Regular cardiac myocyte (primary cell): ENCODE data around the gene PDE6B. TPM values are rescaled to one million over a fixed set of nuclear protein-coding genes. Genes with fewer than 3 reads are reported as not detected.

Experiments used
- total RNA-seq: library from RNA; depleted of rRNA; stranded (reverse); fragments of >200 nt; gene quantifications from 2 replicates; pipeline ENCODE4 v1.2.3, GENCODE V29; 2014

Gene PDE6B
- total RNA-seq, result 0.19 TPM in 1 of 2 replicates, not detected in the other

DNA sequence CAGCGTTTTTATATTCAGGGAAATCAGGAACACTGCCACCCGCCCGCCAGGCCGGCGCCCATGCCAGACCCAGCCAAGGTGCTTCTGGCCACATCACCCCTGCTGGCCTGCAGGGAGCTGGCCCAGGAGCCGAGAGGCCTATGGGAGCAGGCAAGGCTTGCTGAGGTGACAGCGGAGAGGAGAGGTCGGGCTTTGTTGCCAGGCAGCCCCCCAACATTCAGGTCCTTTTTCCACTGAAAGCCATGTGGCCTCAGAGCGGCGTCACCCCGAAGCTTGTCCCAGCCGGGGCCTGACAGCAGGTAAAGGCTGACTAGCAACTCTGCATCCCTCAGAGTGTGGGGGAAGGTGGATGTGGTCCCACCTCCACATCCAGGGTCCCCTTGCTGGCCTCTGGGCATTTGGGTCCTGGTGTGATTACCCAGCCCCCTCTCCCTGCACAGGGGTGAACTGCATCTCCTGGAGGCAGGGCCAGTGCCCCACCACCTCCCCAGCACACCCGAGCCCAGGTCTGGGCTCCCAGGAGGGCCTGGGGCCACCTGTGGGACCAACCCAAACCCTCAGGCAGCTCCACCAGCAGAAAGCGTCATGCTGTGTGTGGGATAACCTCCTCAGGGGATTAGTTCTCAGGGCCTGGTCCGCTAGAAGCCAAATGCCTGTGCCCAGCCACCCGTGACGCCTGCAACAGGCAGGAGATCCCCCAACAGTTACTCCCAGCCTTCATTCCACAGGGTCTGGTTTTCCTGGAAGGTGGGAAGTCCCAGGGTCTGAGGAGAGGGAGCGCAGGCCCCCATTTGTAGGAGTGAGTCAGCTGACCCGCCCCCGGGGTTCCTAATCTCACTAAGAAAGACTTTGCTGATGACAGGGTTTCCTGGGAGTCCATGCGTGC is at the start of gene PDE6B:
Gene PDE6B (plus strand): TSS at position 869 of the 886 bp plus-strand sequence. CDS start 54 bp downstream, outside the sequence.

DNA sequence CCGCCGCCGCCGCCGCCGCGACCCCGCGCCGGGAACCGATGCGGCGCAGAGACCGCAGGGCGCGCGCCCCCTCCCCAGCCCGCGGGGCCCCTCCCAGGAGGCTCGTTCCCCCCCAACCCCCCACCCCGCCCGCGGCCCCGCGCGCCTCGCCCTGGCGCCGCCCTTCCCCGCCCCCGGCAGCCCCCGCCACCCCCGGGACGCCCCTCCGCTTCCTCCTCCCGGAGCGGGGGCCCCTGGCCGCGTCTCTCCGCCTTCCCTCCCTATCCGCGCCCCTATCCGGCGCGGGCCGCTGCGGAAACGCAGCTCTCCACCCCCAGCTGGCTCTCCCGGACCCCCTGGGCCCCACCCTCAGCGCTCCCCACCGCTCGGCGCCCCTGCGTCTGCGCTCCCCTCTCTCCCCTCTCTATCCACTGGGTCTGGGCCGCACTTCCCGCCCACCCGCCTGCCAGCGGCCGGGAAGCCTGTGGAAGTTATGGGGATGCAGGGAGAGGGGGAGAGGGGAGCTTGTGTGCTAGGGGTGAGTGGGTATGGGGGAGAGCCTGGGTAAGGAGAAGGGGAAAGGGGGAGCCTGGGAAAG is 49.0 kb upstream of the PDE6B start, which contains the start of gene TMEM271:
Gene TMEM271 (minus strand): TSS at position 51 of the 577 bp plus-strand sequence. CDS start 233 bp downstream, outside the sequence.

DNA sequence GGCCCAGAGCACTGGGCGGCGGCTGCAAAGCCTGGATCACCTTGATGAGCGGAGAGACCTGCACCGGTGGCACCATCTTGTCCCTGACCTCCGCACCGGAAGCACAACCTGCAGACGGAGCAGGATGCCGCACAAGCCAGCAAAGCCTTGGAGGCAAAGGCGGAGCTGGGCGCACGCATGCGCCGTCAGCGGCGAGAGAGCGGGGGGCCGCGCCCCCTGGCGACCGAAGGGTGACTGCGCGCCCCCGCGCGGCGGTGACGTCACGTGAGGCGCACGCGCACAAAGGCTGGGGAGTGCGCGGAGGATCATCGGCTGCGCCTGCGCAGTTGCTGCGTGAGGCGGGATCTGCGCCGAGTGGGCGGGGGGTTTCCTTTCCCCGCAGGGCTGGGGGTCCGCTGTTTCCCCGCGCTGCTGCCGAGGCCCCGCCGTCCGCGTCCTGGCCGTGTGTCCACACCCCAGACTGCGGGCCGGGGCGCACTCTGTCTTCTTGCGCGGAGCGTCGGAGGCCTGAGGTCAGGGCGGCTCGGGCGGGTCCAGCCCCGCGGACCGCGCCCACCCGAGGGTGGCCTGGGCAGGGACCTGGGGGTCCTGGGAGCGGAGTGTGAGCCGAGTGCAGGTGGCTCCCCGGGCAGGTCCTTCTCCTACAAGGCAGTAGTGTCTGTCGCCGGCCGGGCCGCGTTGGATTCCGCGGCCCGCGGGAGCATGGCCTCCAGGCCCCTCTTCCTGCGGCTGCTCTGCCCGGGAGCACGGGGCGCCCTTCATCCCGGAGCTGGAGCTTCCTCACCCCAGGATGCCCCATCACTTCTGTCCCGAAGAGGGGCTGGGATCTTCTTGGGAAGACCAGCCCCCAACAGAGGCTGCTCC is 49.0 kb downstream of the PDE6B start, which contains the start of the genes ATP5ME and MYL5:
Gene ATP5ME (minus strand): TSS at position 105 of the 864 bp plus-strand sequence. CDS start 29 bp downstream, at position 76.
Gene MYL5 (plus strand): TSS at position 371 of the 864 bp plus-strand sequence. CDS start 3,485 bp downstream, outside the sequence.

DNA sequence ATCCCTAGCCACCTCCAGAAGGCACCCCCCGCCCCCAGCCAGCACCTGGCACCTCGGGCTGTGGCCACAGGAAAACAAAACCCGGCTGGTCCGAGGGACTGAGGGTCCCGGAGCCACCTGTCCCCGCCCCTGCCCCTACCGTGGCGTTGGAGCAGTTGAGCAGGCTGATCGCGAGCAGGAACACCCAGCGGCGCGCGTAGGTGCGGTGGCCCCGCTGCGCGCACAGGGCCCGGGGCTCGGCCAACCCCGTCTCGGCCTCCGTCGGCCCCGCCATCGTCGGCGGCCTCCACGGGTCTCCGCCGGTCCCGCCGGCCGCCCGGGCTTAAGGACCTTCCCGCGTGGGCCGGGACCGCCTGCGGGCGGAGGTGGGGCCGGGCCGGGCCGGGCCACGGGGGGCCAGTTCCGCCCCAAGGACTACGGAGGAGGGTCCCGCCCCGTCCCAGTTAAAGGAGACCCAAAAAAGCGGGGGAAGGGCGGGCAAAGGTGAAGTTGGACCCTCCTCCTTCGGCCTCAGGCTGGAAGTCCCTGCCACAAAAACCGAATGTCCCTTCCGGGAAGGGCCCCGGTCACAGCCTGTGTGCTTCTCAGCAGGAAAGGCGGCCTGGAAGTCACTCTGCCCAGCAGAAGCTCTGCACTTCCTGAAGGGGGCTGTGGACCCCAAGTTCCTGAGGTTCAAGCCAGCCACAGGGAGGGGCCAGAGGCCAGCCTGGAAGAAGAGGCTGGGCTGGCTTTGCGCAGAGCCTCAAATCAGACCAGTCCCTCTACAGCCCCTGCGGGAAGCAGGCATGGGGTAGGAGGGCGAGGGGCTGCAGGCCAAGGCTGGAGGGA is 63.7 kb downstream of the PDE6B start, which contains the start of gene SLC49A3:
Gene SLC49A3 (minus strand): TSS at position 298 of the 828 bp plus-strand sequence. CDS start 24 bp downstream, at position 274.

DNA sequence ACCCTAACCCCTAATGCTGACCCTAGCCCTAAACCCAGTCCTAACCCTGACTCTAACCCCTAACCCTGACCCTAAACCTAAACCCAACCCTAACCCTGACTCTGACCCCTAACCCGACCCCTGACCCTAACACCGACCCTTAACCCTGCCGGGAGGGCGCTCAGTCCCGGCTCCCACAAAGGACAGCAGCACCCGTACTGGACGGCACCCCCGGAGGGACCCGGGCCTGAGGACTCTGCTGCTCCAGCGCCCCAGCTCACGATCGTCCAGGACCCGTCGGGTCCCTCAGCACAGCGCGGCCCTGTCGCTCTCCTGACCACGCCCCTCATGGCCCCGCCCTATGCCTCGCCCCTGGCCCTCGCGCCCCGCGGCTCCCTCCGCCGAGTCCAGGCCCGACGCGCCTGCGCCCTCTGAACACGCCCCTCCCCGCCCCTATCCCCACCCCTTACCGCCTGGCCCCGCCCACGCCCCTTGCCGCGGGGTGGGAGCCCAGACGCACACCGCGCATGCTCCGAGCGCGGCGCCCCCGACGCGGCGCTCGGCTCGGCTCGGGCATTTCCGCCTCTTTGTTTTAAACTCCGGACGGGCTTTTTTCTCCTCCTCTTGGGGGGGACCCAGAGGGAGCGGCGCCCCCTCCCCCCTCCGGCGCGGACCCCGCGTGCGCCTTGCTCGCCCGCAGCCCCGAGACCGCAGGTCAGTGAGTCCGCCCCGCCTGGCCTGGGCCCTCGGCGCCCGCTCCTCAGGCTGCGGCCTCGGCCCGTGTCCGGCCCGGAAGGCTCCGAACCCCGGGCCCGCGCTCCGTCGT is 80.1 kb downstream of the PDE6B start, which contains the start of gene PCGF3:
Gene PCGF3 (plus strand): TSS at position 555 of the 805 bp plus-strand sequence. CDS start 27,849 bp downstream, outside the sequence.

Other genes starting within 250 kb of the PDE6B start
- 24.3 and 29.3 TPM in 2 replicates for gene ZNF721, start 126.4 kb upstream of the PDE6B start, total RNA-seq
- gene PIGG, start 126.4 kb upstream of the PDE6B start, total RNA-seq, result 38.3 and 48.1 TPM in 2 replicates
- not detected in 2 replicates for gene TMEM271, start 49.3 kb upstream of the PDE6B start, total RNA-seq
- gene ATP5ME, start 48.7 kb downstream of the PDE6B start, total RNA-seq, result 80.6 and 114 TPM in 2 replicates
- 10.7 and 13.8 TPM in 2 replicates for gene MYL5, start 49.0 kb downstream of the PDE6B start, total RNA-seq
- gene SLC49A3, start 63.6 kb downstream of the PDE6B start, total RNA-seq, result 2.5 and 5.1 TPM in 2 replicates
- gene PCGF3, start 80.3 kb downstream of the PDE6B start, total RNA-seq, result 32.7 and 33.4 TPM in 2 replicates
- gene CPLX1, start 200.6 kb downstream of the PDE6B start, total RNA-seq, result not detected in 2 replicates